GM13976 (cell line): Measurements from ENCODE around the gene KCNMA1.

Experiments used
- DNase-seq: peaks from one replicate; pipeline ENCODE4 v3.0.0; 2012; ENCODE audit warnings: low spot score
- in situ Hi-C: fragments of 300-500 bp; cut with MboI; formaldehyde crosslinking; loops from one replicate; pipeline ENCODE4 v1.12.0; 2022; ENCODE audit warnings: low sequenced_read_pairs, mixed read lengths, inconsistent platforms; ENCODE audit not compliant: unreplicated experiment
- TF ChIP-seq, protein P1 (sequence below): IDR thresholded peaks from 2 replicates; pipeline ENCODE4 v1.5.1; 2012; ENCODE audit warnings: borderline replicate concordance, mild to moderate bottlenecking; ENCODE audit not compliant: insufficient read depth; ENCODE audit errors: extremely low read depth, missing control alignments, control extremely low read depth

The KCNMA1 gene

DNA sequence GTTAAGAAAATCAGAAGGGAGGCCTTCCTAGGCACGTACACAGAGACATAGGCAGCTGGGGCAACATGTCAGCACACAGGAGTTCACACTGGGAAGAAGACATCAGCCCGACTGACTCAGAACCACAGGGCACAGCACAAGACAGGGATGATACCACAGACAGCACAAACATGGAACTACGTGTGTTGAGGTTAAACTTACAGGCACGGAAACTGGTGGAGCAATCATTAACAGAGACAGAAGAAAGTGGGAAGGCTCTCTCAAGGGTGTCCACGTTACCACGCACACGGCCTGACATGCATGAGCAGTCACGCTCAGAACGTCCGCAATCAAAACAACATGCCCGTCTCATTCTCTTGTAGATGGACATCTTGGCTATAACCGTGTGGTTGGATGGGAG, 636.4 kb downstream of the KCNMA1 start:
- TF ChIP-seq, protein P1, sequence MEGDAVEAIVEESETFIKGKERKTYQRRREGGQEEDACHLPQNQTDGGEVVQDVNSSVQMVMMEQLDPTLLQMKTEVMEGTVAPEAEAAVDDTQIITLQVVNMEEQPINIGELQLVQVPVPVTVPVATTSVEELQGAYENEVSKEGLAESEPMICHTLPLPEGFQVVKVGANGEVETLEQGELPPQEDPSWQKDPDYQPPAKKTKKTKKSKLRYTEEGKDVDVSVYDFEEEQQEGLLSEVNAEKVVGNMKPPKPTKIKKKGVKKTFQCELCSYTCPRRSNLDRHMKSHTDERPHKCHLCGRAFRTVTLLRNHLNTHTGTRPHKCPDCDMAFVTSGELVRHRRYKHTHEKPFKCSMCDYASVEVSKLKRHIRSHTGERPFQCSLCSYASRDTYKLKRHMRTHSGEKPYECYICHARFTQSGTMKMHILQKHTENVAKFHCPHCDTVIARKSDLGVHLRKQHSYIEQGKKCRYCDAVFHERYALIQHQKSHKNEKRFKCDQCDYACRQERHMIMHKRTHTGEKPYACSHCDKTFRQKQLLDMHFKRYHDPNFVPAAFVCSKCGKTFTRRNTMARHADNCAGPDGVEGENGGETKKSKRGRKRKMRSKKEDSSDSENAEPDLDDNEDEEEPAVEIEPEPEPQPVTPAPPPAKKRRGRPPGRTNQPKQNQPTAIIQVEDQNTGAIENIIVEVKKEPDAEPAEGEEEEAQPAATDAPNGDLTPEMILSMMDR: no peak
- in situ Hi-C loops: no loop called here
- DNase-seq: no peak

DNA sequence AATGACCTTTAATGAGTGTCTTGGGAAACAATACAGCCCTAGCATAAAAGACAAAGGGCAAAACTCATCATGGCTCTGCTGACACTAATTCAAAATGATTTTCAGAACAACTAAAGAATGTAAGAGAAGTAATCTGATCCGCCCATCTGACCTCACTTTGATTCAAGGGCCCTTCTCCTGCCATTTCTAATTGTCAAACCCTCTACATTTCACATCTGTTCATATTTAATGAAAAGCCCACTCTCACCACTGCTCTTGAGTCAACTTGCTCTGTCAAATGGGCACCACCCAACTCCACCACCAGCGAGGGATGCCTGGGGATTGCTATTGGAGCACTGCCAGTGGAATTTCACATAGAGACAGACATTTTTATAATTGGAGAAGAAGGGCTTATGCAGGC, 639.2 kb downstream of the KCNMA1 start:
- DNase-seq: no peak
- in situ Hi-C loops: no loop called here
- TF ChIP-seq, protein P1: no peak

DNA sequence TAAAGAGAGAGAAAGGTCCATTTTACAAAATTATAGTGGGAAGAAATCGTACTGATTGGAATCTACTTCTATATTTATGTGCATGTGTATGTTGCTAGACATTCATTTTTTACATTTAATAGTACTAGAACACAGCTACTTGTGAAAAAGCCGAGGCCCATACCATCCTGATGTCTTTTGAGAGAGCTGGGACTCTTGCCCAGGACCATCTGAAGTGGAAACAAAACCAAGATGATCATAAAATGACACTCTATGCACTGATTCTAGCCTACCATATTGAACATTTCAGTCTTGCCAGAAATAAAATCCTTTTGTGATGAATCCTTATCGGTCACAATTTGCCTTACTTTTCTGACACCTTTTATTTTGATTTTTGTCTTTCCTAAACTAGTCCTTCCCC, 640.0 kb downstream of the KCNMA1 start:
- TF ChIP-seq, protein P1: no peak
- in situ Hi-C loops: no loop called here
- no peak for DNase-seq

DNA sequence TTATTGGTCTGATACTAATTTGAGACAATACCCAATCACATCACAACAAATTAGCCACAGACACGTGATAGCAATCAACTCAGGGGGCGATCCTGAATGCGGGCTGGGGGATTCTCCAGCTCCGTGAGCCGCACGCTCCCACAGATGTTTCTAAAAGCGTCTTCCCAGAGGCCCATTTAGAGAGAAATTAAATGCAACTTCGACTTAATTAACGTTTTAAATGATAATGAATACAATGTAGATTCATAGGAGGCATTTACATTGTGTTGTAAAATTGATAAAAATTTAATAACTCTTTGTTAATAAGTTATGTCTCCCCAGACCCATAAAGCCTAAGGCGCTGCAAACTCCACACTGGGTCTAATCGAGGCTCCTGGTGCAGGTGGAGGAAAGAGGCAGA, 642.6 kb downstream of the KCNMA1 start:
- TF ChIP-seq, protein P1: no peak
- in situ Hi-C loops: no loop called here
- no peak for DNase-seq

DNA sequence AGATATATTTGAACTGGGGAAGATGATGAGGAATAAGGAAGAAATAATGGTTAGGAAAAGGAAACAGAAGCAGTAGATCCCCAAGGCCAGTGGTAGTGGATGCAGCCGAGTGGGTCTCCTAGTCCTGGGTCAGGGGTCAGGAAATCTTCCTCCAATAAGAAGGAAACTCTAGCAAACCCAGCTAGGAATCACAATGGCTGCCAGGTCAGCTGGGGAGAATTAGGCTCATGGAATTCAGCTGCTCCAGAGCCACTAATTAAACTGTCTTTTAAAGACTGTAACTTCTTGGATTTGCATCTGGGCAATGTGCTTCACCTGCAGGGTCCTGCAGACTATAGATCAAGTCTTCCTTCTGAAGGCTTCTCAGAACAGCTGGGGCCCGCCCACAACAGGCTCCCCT, 644.4 kb downstream of the KCNMA1 start:
- in situ Hi-C loops: no loop called here
- TF ChIP-seq, protein P1: no peak
- DNase-seq: no peak

DNA sequence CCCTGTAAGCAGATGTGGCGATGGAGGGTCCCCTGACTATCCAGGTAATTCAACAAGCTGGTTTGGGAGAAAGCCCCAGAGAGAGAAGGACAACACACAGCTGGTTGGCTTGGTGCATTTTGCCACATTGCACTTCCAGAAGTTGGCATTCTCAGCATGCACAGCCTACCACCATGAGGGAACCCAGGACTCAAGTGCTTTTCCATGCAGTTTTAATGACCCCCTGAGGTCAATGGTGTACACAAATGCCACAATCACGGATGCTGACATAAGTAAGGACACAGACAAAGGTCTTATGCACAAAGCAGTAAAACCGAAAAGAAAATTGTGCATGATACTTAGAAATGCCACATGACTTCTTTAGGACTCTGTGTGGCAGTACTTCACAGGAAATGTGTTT, 645.1 kb downstream of the KCNMA1 start:
- in situ Hi-C loops: no loop called here
- TF ChIP-seq, protein P1: no peak
- DNase-seq: no peak

DNA sequence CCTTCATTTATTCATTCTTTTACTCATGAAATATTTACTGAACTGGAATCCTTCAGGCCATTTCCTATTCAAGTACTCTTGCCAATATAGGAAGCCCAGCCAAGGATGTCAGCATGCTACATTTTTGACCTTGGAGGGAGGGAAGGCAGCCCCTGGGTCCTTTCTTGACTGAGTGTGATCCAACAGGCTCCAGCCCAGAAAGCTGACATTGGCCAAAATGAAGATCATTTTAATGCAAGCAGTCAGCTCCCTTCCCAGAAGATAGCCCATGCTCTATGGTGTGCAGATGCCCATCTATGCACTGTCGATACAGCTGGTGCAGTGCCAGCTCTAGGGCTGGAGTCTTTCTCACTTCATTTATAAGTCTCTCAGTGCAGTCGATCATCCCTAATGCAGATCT, 646.0 kb downstream of the KCNMA1 start:
- in situ Hi-C loops: no loop called here
- no peak for DNase-seq
- TF ChIP-seq, protein P1: no peak
